ENCODE results near the gene ZNF205. TPM values are rescaled to one million over a fixed set of nuclear protein-coding genes. Genes with fewer than 3 reads are reported as not detected.

The ZNF205 gene
- total and polyA plus RNA-seq, 2 of the 13 experiments (the other 11 are each of a cell fraction or from before 2014, with no cell fraction given) = 5.8 to 10.2 TPM

DNA sequence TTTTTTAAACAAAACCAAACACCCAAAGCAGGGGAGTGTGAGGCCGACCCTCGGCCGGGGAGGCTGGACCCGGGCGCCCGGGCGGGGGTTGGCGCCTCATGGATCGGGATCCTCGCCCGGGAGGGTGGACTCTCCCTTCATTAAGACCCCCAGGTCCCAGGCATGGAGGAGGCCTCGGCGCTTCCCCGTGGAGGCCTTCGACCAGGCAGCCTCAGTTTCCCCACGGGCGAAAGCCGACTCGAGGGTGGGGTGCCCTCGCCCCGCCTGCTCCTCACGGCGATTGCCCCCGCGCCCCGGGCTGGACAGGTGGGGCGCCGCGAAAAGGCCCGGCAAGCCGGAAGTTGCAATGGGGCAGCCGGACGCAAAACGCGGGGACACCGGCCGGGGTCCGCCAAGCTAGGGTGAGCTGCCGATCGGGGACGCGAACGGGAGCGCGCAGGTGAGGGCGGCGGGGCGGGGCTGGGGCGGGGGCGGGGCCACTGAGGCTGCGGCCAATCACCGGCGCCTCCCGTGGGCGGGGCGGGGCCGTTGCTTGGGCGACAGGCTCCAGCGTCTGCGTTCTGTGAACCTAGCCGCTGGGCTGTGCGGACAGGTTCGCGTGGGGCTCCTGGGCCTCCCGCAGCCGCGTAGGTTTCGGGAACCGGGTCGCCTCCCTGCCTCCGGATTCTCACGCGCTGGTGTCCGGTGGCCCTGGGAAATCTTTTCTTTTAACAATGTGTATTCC, 6.0 kb upstream of the ZNF205 start (continued):
- TF ChIP-seq ZBTB21 (CRISPR knock-in tag; IDR thresholded peaks at IDR 0.05) (0 out of 2 replicates have a peak, but pooled peaks have one; percentile 12), NR1H2 (CRISPR knock-in tag; IDR thresholded peaks at IDR 0.05; ENCODE audit: borderline replicate concordance, low read depth) (no peak), NFE2L2 (IDR thresholded peaks at IDR 0.05; ENCODE audit: low read length) (no peak), ZNF605 (CRISPR knock-in tag; IDR thresholded peaks at IDR 0.05) (peak; percentile 67; the same call in 1 of the 2 replicates), SALL1 (CRISPR knock-in tag; IDR thresholded peaks at IDR 0.05) (peak; percentile 70), RNF2 (conservative IDR thresholded peaks at IDR 0.05; ENCODE audit: low read depth) (no peak), RFX3 (CRISPR knock-in tag; IDR thresholded peaks at IDR 0.05) (peak; percentile 75), SALL2 (CRISPR knock-in tag; IDR thresholded peaks at IDR 0.05) (peak; percentile 7; the same call in 1 of the 2 replicates), XRCC5 (optimal IDR thresholded peaks at IDR 0.05; ENCODE audit: low read length) (peak; percentile 61), PHF21A (CRISPR knock-in tag; IDR thresholded peaks at IDR 0.05) (0 out of 2 replicates have a peak, but pooled peaks have one; percentile 64), ZNF607 (CRISPR knock-in tag; IDR thresholded peaks at IDR 0.05; ENCODE audit: borderline replicate concordance) (peak; percentile 69; the same call in 1 of the 2 replicates), ZNF354B (CRISPR knock-in tag; IDR thresholded peaks at IDR 0.05) (no peak), ZNF160 (CRISPR knock-in tag; IDR thresholded peaks at IDR 0.05) (no peak), ZNF331 (CRISPR knock-in tag; IDR thresholded peaks at IDR 0.05) (peak; percentile 75), LCORL (IDR thresholded peaks at IDR 0.05) (no peak), LCORL (CRISPR knock-in tag; IDR thresholded peaks at IDR 0.05) (0 out of 2 replicates have a peak, but pooled peaks have one; percentile 62), KLF16 (CRISPR knock-in tag; IDR thresholded peaks at IDR 0.05) (peak in 1 of 2 experiments; percentile 66; a peak in 1 of 4 replicates)
- TF ChIP-seq, protein P1, sequence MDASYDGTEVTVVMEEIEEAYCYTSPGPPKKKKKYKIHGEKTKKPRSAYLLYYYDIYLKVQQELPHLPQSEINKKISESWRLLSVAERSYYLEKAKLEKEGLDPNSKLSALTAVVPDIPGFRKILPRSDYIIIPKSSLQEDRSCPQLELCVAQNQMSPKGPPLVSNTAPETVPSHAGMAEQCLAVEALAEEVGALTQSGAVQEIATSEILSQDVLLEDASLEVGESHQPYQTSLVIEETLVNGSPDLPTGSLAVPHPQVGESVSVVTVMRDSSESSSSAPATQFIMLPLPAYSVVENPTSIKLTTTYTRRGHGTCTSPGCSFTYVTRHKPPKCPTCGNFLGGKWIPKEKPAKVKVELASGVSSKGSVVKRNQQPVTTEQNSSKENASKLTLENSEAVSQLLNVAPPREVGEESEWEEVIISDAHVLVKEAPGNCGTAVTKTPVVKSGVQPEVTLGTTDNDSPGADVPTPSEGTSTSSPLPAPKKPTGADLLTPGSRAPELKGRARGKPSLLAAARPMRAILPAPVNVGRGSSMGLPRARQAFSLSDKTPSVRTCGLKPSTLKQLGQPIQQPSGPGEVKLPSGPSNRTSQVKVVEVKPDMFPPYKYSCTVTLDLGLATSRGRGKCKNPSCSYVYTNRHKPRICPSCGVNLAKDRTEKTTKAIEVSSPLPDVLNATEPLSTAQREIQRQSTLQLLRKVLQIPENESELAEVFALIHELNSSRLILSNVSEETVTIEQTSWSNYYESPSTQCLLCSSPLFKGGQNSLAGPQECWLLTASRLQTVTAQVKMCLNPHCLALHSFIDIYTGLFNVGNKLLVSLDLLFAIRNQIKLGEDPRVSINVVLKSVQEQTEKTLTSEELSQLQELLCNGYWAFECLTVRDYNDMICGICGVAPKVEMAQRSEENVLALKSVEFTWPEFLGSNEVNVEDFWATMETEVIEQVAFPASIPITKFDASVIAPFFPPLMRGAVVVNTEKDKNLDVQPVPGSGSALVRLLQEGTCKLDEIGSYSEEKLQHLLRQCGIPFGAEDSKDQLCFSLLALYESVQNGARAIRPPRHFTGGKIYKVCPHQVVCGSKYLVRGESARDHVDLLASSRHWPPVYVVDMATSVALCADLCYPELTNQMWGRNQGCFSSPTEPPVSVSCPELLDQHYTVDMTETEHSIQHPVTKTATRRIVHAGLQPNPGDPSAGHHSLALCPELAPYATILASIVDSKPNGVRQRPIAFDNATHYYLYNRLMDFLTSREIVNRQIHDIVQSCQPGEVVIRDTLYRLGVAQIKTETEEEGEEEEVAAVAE (CRISPR knock-in tag; IDR thresholded peaks at IDR 0.05; ENCODE audit: borderline replicate concordance) = no peak
- TF ChIP-seq, protein P2, sequence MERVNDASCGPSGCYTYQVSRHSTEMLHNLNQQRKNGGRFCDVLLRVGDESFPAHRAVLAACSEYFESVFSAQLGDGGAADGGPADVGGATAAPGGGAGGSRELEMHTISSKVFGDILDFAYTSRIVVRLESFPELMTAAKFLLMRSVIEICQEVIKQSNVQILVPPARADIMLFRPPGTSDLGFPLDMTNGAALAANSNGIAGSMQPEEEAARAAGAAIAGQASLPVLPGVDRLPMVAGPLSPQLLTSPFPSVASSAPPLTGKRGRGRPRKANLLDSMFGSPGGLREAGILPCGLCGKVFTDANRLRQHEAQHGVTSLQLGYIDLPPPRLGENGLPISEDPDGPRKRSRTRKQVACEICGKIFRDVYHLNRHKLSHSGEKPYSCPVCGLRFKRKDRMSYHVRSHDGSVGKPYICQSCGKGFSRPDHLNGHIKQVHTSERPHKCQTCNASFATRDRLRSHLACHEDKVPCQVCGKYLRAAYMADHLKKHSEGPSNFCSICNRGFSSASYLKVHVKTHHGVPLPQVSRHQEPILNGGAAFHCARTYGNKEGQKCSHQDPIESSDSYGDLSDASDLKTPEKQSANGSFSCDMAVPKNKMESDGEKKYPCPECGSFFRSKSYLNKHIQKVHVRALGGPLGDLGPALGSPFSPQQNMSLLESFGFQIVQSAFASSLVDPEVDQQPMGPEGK (CRISPR knock-in tag; IDR thresholded peaks at IDR 0.05) = peak; percentile 95
- TF ChIP-seq, protein P3, sequence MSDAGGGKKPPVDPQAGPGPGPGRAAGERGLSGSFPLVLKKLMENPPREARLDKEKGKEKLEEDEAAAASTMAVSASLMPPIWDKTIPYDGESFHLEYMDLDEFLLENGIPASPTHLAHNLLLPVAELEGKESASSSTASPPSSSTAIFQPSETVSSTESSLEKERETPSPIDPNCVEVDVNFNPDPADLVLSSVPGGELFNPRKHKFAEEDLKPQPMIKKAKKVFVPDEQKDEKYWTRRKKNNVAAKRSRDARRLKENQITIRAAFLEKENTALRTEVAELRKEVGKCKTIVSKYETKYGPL (CRISPR knock-in tag; IDR thresholded peaks at IDR 0.05) = no peak
- TF ChIP-seq, protein P4, sequence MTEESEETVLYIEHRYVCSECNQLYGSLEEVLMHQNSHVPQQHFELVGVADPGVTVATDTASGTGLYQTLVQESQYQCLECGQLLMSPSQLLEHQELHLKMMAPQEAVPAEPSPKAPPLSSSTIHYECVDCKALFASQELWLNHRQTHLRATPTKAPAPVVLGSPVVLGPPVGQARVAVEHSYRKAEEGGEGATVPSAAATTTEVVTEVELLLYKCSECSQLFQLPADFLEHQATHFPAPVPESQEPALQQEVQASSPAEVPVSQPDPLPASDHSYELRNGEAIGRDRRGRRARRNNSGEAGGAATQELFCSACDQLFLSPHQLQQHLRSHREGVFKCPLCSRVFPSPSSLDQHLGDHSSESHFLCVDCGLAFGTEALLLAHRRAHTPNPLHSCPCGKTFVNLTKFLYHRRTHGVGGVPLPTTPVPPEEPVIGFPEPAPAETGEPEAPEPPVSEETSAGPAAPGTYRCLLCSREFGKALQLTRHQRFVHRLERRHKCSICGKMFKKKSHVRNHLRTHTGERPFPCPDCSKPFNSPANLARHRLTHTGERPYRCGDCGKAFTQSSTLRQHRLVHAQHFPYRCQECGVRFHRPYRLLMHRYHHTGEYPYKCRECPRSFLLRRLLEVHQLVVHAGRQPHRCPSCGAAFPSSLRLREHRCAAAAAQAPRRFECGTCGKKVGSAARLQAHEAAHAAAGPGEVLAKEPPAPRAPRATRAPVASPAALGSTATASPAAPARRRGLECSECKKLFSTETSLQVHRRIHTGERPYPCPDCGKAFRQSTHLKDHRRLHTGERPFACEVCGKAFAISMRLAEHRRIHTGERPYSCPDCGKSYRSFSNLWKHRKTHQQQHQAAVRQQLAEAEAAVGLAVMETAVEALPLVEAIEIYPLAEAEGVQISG (CRISPR knock-in tag; IDR thresholded peaks at IDR 0.05) = peak; percentile 93

Data from HepG2 (cell line).